ENCODE measurements around the gene KRT6B. TPM values are rescaled to one million over a fixed set of nuclear protein-coding genes. Genes with fewer than 3 reads are reported as not detected.

The KRT6B gene
- total RNA-seq, 1 experiment from 2014 or later, result not detected

DNA sequence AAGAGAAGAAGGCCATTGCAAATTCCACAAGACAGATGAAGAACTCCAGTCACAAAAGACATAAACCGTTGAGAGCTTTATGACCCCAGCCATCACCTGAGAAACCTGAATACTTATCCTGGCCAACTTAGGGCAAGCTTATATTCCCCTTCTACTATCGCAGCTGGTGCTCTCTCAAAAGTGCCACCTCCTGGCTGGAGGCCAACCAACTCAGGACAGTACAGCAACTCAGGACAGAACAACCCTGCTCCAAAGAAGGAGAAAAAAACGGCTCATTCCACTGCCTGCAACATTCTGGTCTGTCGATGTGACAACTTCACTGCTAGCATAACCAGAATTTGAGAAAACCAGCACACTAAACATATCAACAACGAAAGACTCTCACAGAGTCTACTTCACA, 9.7 kb upstream of the KRT6B start:
- Histone ChIP-seq H3K9ac (ENCODE audit: low read length) (no peak overlapping the region), H3K27ac (ENCODE audit: low read depth, low read length) (no peak overlapping the region), H3K36me3 (ENCODE audit: control insufficient read depth in 1 of 2, insufficient read depth in 2 of 2, low read length in 2 of 2) (no peaks in the 10 kb centered on the region), H3K4me2 (ENCODE audit: low read length) (no peak overlapping the region), H3K79me2 (ENCODE audit: insufficient read depth, low read length) (no peaks in the 10 kb centered on the region), H3K9me3 (ENCODE audit: control insufficient read depth in 1 of 2, insufficient read depth in 1 of 2, low read depth in 1 of 2, low read length in 2 of 2) (no peaks in the 10 kb centered on the region), H4K20me1 (ENCODE audit: insufficient read depth) (no peaks in the 10 kb centered on the region), H3K4me3 (replicated peaks in 1 of 2; ENCODE audit: low read depth in 1 of 2, low read length in 2 of 2) (no peak overlapping the region), H3K27me3 (ENCODE audit: insufficient read depth, low read length) (no peaks in the 10 kb centered on the region), H3K4me1 (ENCODE audit: control insufficient read depth in 1 of 2, insufficient read depth in 2 of 2, low read length in 2 of 2) (no peaks in the 10 kb centered on the region), H2AFZ (ENCODE audit: low read depth, low read length, poor library complexity, severe bottlenecking) (no peak overlapping the region), H3K9me2 (ENCODE audit: insufficient read depth) (no peaks in the 10 kb centered on the region)
- ChIA-PET POLR2A (no interaction called here), CTCF (no interaction called here), RAD21 (ENCODE audit: low non-redundant PET in 1 of 2, low total read pairs in 2 of 2, uncharacterized antibody in 2 of 2, unreplicated experiment in 2 of 2) (no interaction called here)
- DNase-seq (ENCODE audit: low read depth, low spot score), result no peak
- intact Hi-C loops (cut with micrococcal nuclease), result no loop called here
- TF ChIP-seq ZFX (IDR thresholded peaks at IDR 0.05) (no peak), EGR1 (IDR thresholded peaks at IDR 0.05; ENCODE audit: low read depth) (no peak), FOSL1 (IDR thresholded peaks at IDR 0.05; ENCODE audit: low read depth) (no peak), TCF7L2 (IDR thresholded peaks at IDR 0.05; ENCODE audit: borderline replicate concordance, extremely low read depth, insufficient read depth, insufficient read length) (no peak), CBX3 (IDR thresholded peaks at IDR 0.05; ENCODE audit: low read depth) (no peak), JUND (IDR thresholded peaks at IDR 0.05) (no peak), YY1 (IDR thresholded peaks at IDR 0.05; ENCODE audit: extremely low read depth, insufficient replicate concordance, low read depth, low read length) (no peak), POLR2A (IDR thresholded peaks at IDR 0.05; ENCODE audit: borderline replicate concordance, extremely low read depth, insufficient read depth, insufficient read length) (no peak)
- TF ChIP-seq, protein P1, sequence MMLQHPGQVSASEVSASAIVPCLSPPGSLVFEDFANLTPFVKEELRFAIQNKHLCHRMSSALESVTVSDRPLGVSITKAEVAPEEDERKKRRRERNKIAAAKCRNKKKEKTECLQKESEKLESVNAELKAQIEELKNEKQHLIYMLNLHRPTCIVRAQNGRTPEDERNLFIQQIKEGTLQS (IDR thresholded peaks at IDR 0.05), result no peak
- TF ChIP-seq, protein P2, sequence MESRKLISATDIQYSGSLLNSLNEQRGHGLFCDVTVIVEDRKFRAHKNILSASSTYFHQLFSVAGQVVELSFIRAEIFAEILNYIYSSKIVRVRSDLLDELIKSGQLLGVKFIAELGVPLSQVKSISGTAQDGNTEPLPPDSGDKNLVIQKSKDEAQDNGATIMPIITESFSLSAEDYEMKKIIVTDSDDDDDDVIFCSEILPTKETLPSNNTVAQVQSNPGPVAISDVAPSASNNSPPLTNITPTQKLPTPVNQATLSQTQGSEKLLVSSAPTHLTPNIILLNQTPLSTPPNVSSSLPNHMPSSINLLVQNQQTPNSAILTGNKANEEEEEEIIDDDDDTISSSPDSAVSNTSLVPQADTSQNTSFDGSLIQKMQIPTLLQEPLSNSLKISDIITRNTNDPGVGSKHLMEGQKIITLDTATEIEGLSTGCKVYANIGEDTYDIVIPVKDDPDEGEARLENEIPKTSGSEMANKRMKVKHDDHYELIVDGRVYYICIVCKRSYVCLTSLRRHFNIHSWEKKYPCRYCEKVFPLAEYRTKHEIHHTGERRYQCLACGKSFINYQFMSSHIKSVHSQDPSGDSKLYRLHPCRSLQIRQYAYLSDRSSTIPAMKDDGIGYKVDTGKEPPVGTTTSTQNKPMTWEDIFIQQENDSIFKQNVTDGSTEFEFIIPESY (IDR thresholded peaks at IDR 0.05; ENCODE audit: extremely low read depth, insufficient replicate concordance, low read length), result no peak
- ATAC-seq, result no peak
- no TSS peak for BruUV-seq (replicated peaks)
